ENCODE data around the gene SSR4. TPM values are rescaled to one million over a fixed set of nuclear protein-coding genes. Genes with fewer than 3 reads are reported as not detected.

SSR4 gene
- total RNA-seq, 1 experiment from 2014 or later = 353 TPM

DNA sequence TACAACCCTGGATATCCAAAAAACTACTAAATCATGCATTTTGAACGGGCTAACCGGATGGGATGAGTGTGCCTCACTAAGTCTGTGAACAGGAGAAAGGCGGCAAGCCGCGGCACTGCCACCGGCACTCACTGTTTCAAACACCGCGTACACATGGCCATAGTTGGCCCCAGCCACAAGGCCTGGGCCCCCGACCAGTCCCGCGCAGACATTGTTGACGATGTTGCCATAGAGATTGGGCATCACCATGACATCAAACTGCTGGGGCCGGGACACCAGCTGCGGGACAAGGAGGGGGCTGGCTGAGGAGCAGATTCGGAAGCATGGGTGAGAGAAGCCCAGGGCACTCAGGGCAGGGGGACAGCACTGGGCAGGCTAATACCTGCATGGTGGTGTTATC lies 7.8 kb upstream of the SSR4 start:
- Mint-ChIP-seq H3K4me3 (ENCODE audit: unreplicated experiment) (no peak overlapping the region), H3K36me3 (ENCODE audit: insufficient read depth, unreplicated experiment) (no peaks in the 10 kb centered on the region), H3K27ac (ENCODE audit: unreplicated experiment) (no peak overlapping the region), H3K4me1 (ENCODE audit: low read depth, unreplicated experiment) (no peaks in the 10 kb centered on the region), H3K9me3 (ENCODE audit: unreplicated experiment) (no peaks in the 10 kb centered on the region), H3K27me3 (ENCODE audit: insufficient read depth, unreplicated experiment) (no peaks in the 10 kb centered on the region)
- Histone ChIP-seq H3K9me3 (no peaks in the 10 kb centered on the region), H3K27me3 (replicated peaks; ENCODE audit: control insufficient read depth, insufficient read depth, low read length) (no peaks in the 10 kb centered on the region), H3K36me3 (ENCODE audit: control insufficient read depth, insufficient read depth, low read length) (no peaks in the 10 kb centered on the region), H3K4me3 (ENCODE audit: low read depth, low read length) (no peak overlapping the region), H3K4me1 (no peaks in the 10 kb centered on the region)
- ChIA-PET CTCF (no interaction called here), POLR2A (no interaction called here)
- TF ChIP-seq, protein P1, sequence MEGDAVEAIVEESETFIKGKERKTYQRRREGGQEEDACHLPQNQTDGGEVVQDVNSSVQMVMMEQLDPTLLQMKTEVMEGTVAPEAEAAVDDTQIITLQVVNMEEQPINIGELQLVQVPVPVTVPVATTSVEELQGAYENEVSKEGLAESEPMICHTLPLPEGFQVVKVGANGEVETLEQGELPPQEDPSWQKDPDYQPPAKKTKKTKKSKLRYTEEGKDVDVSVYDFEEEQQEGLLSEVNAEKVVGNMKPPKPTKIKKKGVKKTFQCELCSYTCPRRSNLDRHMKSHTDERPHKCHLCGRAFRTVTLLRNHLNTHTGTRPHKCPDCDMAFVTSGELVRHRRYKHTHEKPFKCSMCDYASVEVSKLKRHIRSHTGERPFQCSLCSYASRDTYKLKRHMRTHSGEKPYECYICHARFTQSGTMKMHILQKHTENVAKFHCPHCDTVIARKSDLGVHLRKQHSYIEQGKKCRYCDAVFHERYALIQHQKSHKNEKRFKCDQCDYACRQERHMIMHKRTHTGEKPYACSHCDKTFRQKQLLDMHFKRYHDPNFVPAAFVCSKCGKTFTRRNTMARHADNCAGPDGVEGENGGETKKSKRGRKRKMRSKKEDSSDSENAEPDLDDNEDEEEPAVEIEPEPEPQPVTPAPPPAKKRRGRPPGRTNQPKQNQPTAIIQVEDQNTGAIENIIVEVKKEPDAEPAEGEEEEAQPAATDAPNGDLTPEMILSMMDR (IDR thresholded peaks at IDR 0.05; ENCODE audit: insufficient read depth in 1 of 2, low read depth in 1 of 2, low read length in 1 of 2, severe bottlenecking in 1 of 2, unreplicated experiment in 1 of 2) = no peak
- DNase-seq = no peak
- no TSS peak for BruUV-seq (replicated peaks)
- intact Hi-C loops (cut with micrococcal nuclease; ENCODE audit: unreplicated experiment) = no loop called here

DNA sequence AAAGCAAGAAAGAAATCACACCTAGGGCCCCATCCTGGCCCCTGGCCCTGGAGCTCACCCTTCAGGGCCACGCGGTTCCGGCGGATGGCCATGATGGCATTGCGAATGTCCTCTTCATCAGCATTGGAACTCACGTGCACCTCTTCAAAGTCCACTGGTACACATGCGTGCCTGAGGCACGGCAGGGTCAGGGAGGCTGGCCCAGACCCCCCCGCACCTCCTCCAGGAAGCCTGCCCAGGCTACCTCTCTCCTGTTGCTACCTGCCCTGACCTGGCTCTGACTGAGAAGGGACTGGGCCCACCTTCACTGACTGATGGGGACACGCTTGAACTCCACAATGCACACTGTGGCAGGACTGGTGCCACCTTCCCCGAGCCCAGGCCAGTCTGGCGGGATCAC lies 4.8 kb upstream of the SSR4 start:
- Mint-ChIP-seq H3K4me3 (ENCODE audit: unreplicated experiment) (no peak overlapping the region), H3K4me1 (ENCODE audit: low read depth, unreplicated experiment) (no peaks in the 10 kb centered on the region), H3K9me3 (ENCODE audit: unreplicated experiment) (no peaks in the 10 kb centered on the region), H3K27me3 (ENCODE audit: insufficient read depth, unreplicated experiment) (no peaks in the 10 kb centered on the region), H3K36me3 (ENCODE audit: insufficient read depth, unreplicated experiment) (peaks cover 6% of the 10 kb centered on the region), H3K27ac (ENCODE audit: unreplicated experiment) (no peak overlapping the region)
- TF ChIP-seq, protein P1 (IDR thresholded peaks at IDR 0.05; ENCODE audit: insufficient read depth in 1 of 2, low read depth in 1 of 2, low read length in 1 of 2, severe bottlenecking in 1 of 2, unreplicated experiment in 1 of 2) = no peak
- DNase-seq = no peak
- Histone ChIP-seq H3K9me3 (no peaks in the 10 kb centered on the region), H3K36me3 (ENCODE audit: control insufficient read depth, insufficient read depth, low read length) (no peaks in the 10 kb centered on the region), H3K4me1 (0 out of 2 replicates have a peak, but pooled peaks cover 4% of the 10 kb centered on the region), H3K4me3 (ENCODE audit: low read depth, low read length) (no peak overlapping the region), H3K27me3 (replicated peaks; ENCODE audit: control insufficient read depth, insufficient read depth, low read length) (no peaks in the 10 kb centered on the region)
- intact Hi-C loops (cut with micrococcal nuclease; ENCODE audit: unreplicated experiment) = loop anchor here (5.0 to 10.0 kb wide), 3 partner anchors 67 to 583 kb away; partner anchors contain the start of genes ABCD1, ARHGAP4, BCAP31 and FLNA
- ChIA-PET CTCF (no interaction called here), POLR2A (interaction anchor here (0.5 kb wide), 1 partner anchor 31 kb away, joined by 8 read pairs; no protein-coding TSS in a partner anchor)
- no TSS peak for BruUV-seq (replicated peaks)

DNA sequence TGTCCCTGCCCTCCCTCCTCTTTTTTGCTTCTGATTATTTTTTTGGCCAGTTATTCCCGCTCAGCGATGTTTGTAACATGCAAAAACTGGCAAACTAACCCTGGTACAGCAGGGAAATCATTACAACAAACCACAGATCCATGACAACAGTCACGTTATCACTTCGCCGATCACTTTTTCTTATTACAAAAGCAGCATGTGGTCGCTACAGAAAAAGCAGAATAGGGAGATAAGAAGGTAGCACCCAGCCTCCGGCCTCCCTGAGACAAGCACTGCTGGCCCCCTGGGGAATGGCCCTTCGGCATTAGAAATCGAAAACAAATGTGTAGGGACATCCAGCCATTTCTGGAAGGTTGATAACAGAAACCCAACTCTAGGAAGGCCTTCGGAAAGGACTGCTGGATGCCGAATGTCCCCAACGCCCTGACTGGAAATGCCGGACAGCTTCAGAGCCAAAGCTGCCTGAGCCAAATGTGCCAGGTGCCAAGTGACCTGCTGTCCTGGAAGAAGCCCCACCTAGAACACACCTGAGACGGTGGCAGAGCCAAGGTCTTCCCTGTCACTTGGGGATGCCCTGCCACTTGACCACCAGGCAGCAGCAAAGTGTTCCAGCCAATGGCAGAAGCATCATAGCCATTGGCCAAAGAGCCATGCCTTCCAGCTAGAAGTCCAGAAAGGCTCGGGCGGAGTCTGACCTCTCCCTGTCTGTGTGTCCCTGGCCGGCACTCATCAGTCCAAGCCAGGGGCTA lies 3.2 kb upstream of the SSR4 start:
- CTCF ChIA-PET = no interaction called here
- 0 out of 2 replicates have a peak, but pooled peaks cover 4% of the 10 kb centered on the region for H3K4me1 ChIP-seq
- H3K36me3 ChIP-seq (ENCODE audit: control insufficient read depth, insufficient read depth, low read length) = no peaks in the 10 kb centered on the region
- intact Hi-C loops (cut with micrococcal nuclease; ENCODE audit: unreplicated experiment) = loop anchor here (5.0 to 10.0 kb wide), 3 partner anchors 69 to 581 kb away; partner anchors contain the start of genes ABCD1, ARHGAP4, BCAP31 and FLNA
- no peak overlapping the region for H3K27ac Mint-ChIP-seq (ENCODE audit: unreplicated experiment)
- no peak overlapping the region for H3K4me3 ChIP-seq (ENCODE audit: low read depth, low read length)
- H3K36me3 Mint-ChIP-seq (ENCODE audit: insufficient read depth, unreplicated experiment) = peaks cover 11% of the 10 kb centered on the region
- H3K27me3 ChIP-seq (replicated peaks; ENCODE audit: control insufficient read depth, insufficient read depth, low read length) = no peaks in the 10 kb centered on the region
- TF ChIP-seq, protein P1 (IDR thresholded peaks at IDR 0.05; ENCODE audit: insufficient read depth in 1 of 2, low read depth in 1 of 2, low read length in 1 of 2, severe bottlenecking in 1 of 2, unreplicated experiment in 1 of 2) = no peak
- no peak for DNase-seq
- H3K4me1 Mint-ChIP-seq (ENCODE audit: low read depth, unreplicated experiment) = no peaks in the 10 kb centered on the region
- H3K4me3 Mint-ChIP-seq (ENCODE audit: unreplicated experiment) = no peak overlapping the region
- POLR2A ChIA-PET = interaction anchor here (0.6 kb wide), 1 partner anchor 580 kb away, joined by 3 read pairs; no protein-coding TSS in a partner anchor
- BruUV-seq (replicated peaks) = no TSS peak
- H3K27me3 Mint-ChIP-seq (ENCODE audit: insufficient read depth, unreplicated experiment) = no peaks in the 10 kb centered on the region
- H3K9me3 ChIP-seq = no peaks in the 10 kb centered on the region
- H3K9me3 Mint-ChIP-seq (ENCODE audit: unreplicated experiment) = no peaks in the 10 kb centered on the region
